Endothelial cell of umbilical vein (primary cell): ENCODE data around the gene PKHD1. TPM values are rescaled to one million over a fixed set of nuclear protein-coding genes. Genes with fewer than 3 reads are reported as not detected.

Experiments used
- BruUV-seq: library from RNA; stranded (reverse); fragments of 400-500 nt; replicated peaks from 2 replicates; lab custom pipeline; 2021; lab: Mats Ljungman, UMichigan
- CTCF ChIA-PET: fragments of 300-600, 350-600 bp; sonication (Branson Sonifier 250); formaldehyde crosslinking; loops from one replicate; lab custom pipeline; 2021; ENCODE audit warnings: antibody characterized with exemption, inconsistent platforms; lab: Charles Lee
- POLR2A ChIA-PET: fragments of 300-600, 350-600 bp; sonication (Branson Sonifier 250); formaldehyde crosslinking; loops from one replicate; lab custom pipeline; 2021; ENCODE audit warnings: antibody characterized with exemption, inconsistent platforms; lab: Charles Lee
- DNase-seq: peaks from one replicate; pipeline ENCODE4 v3.0.0-alpha.2; 2011; ENCODE audit warnings: low read depth, low spot score
- FAIRE-seq: peaks from 2 replicates; lab custom pipeline; 2011; peaks lifted over from hg19 to GRCh38; lab: Jason Lieb, UNC
- H2AFZ ChIP-seq: 2 replicates; pipeline ENCODE4 v1.6.0; 2012; ENCODE audit warnings: low read depth, low read length, control low read depth, inconsistent platforms
- H3K27ac ChIP-seq: 2 replicates; pipeline ENCODE4 v1.5.1; 2011; ENCODE audit warnings: low read depth, mild to moderate bottlenecking, control low read depth, low read length, moderate library complexity; ENCODE audit not compliant: insufficient read depth
- H3K27me3 ChIP-seq, 2 experiments: 2 replicates each; pipeline versions ENCODE4 v1.6.0 to v1.6.1; 2011; ENCODE audit warnings: low read length in 2 of 2, mixed read lengths in 1 of 2; ENCODE audit not compliant: control insufficient read depth in 2 of 2, insufficient read depth in 2 of 2
- H3K36me3 ChIP-seq, 2 experiments: 2 replicates in 1 of 2; 3 replicates in 1 of 2; pipeline ENCODE4 v1.5.1; 2011; ENCODE audit warnings: low read length in 2 of 2, mild to moderate bottlenecking in 1 of 2, moderate library complexity in 1 of 2; ENCODE audit not compliant: control insufficient read depth in 2 of 2, insufficient read depth in 2 of 2; ENCODE audit errors: extremely low read depth in 1 of 2
- H3K4me1 ChIP-seq: 3 replicates; pipeline ENCODE4 v1.5.1; 2011; ENCODE audit warnings: mild to moderate bottlenecking, low read length; ENCODE audit not compliant: control insufficient read depth, insufficient read depth; ENCODE audit errors: extremely low read depth
- H3K4me2 ChIP-seq: 2 replicates; pipeline ENCODE4 v1.6.1; 2011; ENCODE audit warnings: low read length, control low read depth, mixed read lengths; ENCODE audit not compliant: insufficient read depth
- H3K4me3 ChIP-seq, 3 experiments: fragments of 200-600 bp in 1 of 3; sonication (generic), shearing (Covaris generic) in 1 of 3; replicated peaks in 1 of 3; 2 replicates each; pipeline ENCODE4 v1.5.1; 2011 to 2016; ENCODE audit warnings: control low read depth in 3 of 3, low read length in 3 of 3, mild to moderate bottlenecking in 2 of 3, inconsistent platforms in 1 of 3, low read depth in 1 of 3, moderate library complexity in 1 of 3; ENCODE audit not compliant: insufficient read depth in 1 of 3
- H3K79me2 ChIP-seq: 2 replicates; pipeline ENCODE4 v1.6.0; 2012; ENCODE audit warnings: low read length, inconsistent platforms; ENCODE audit not compliant: control insufficient read depth, insufficient read depth
- H3K9ac ChIP-seq: replicated peaks from 2 replicates; pipeline ENCODE3; 2011; ENCODE audit warnings: low read length, control low read depth; ENCODE audit not compliant: insufficient read depth; ENCODE audit errors: extremely low read depth
- H3K9me1 ChIP-seq: replicated peaks from 3 replicates; pipeline ENCODE4 v1.6.0; 2011; ENCODE audit warnings: mild to moderate bottlenecking, low read length; ENCODE audit not compliant: control insufficient read depth, insufficient read depth; ENCODE audit errors: extremely low read depth
- H3K9me3 ChIP-seq: replicated peaks from 2 replicates; pipeline ENCODE4 v1.5.1; 2012; ENCODE audit warnings: low read length, inconsistent platforms; ENCODE audit not compliant: control insufficient read depth, insufficient read depth
- H4K20me1 ChIP-seq: replicated peaks from 2 replicates; pipeline ENCODE3; 2011; ENCODE audit warnings: mild to moderate bottlenecking, low read length; ENCODE audit not compliant: control insufficient read depth, insufficient read depth; ENCODE audit errors: extremely low read depth
- EZH2 ChIP-seq: IDR thresholded peaks from 2 replicates; pipeline ENCODE4 v1.6.1; 2012; ENCODE audit warnings: borderline replicate concordance, low read depth, mild to moderate bottlenecking, moderate library complexity, low read length, inconsistent platforms; ENCODE audit not compliant: severe bottlenecking
- MAX ChIP-seq: IDR thresholded peaks from 2 replicates; pipeline ENCODE4 v1.6.1; 2011; ENCODE audit not compliant: insufficient read depth, insufficient read length
- MYC ChIP-seq: IDR thresholded peaks from one replicate; pipeline ENCODE4 v1.6.1; 2011; ENCODE audit warnings: mild to moderate bottlenecking, low read depth, low read length
- POLR2A ChIP-seq: IDR thresholded peaks from 2 replicates; pipeline ENCODE4 v1.6.1; 2012; ENCODE audit warnings: low read depth, mild to moderate bottlenecking, control low read depth, low read length
- POLR2AphosphoS5 ChIP-seq: IDR thresholded peaks from 2 replicates; pipeline ENCODE4 v1.6.1; 2012; ENCODE audit warnings: low read depth, mild to moderate bottlenecking, control low read depth, low read length, moderate library complexity; ENCODE audit not compliant: insufficient read depth
- dilution Hi-C: fragments of 300-500 bp; cut with MboI; formaldehyde crosslinking; loops from one replicate; pipeline ENCODE4 v1.15.0; 2019; ENCODE audit warnings: low sequenced_read_pairs; ENCODE audit not compliant: extremely low pct_ligation_motif_present
- intact Hi-C: fragments of 100-400 bp; cut with micrococcal nuclease; formaldehyde crosslinking; loops from one replicate; pipeline ENCODE4 v1.10.0; 2022
- polyA plus RNA-seq, 4 experiments: library from polyadenylated mRNA; depleted of rRNA in 3 of 4; stranded (reverse) in 3 of 4; unstranded in 1 of 4; fragments of >200 nt; gene quantifications; 2 replicates each; pipeline versions ENCODE4 v1.2.1 to v1.2.3, GENCODE V29; 2011 to 2012; ENCODE audit warnings: missing spikeins in 1 of 4
- total RNA-seq: library from RNA; stranded (reverse); gene quantifications from 2 replicates; pipeline ENCODE4 v1.2.3, GENCODE V29; 2021
- TF ChIP-seq, protein P1 (sequence below), 2 donors: IDR thresholded peaks; 1 replicate in 1 of 2; 2 replicates in 1 of 2; pipeline ENCODE4 v1.5.1; 2011; ENCODE audit warnings: low read length in 2 of 2, mild to moderate bottlenecking in 2 of 2, moderate library complexity in 2 of 2, control low read depth in 1 of 2, inconsistent platforms in 1 of 2, low read depth in 1 of 2; ENCODE audit not compliant: insufficient read depth in 1 of 2; ENCODE audit errors: extremely low read depth in 1 of 2

PKHD1 gene
- total and polyA plus RNA-seq, 2 donors (not counting 3 experiments of a cell fraction or from before 2014, with no cell fraction given), result not detected

GRCh38 chr6:52045033-52045432 lies 42.4 kb downstream of the PKHD1 start:
- no peak overlapping the region for H3K27ac ChIP-seq
- H3K36me3 ChIP-seq, result no peaks in the 10 kb centered on the region
- H4K20me1 ChIP-seq, result no peaks in the 10 kb centered on the region
- no peaks in the 10 kb centered on the region for H3K79me2 ChIP-seq
- ChIA-PET CTCF (no interaction called here), POLR2A (no interaction called here)
- no peaks in the 10 kb centered on the region for H3K9me1 ChIP-seq
- no peak overlapping the region for H3K4me3 ChIP-seq
- H2AFZ ChIP-seq, result no peak overlapping the region
- H3K9me3 ChIP-seq, result no peaks in the 10 kb centered on the region
- intact Hi-C loops, result no loop called here
- H3K27me3 ChIP-seq, result no peaks in the 10 kb centered on the region
- no peak for TF ChIP-seq POLR2AphosphoS5
- TF ChIP-seq POLR2A, result no peak
- TF ChIP-seq, protein P1, sequence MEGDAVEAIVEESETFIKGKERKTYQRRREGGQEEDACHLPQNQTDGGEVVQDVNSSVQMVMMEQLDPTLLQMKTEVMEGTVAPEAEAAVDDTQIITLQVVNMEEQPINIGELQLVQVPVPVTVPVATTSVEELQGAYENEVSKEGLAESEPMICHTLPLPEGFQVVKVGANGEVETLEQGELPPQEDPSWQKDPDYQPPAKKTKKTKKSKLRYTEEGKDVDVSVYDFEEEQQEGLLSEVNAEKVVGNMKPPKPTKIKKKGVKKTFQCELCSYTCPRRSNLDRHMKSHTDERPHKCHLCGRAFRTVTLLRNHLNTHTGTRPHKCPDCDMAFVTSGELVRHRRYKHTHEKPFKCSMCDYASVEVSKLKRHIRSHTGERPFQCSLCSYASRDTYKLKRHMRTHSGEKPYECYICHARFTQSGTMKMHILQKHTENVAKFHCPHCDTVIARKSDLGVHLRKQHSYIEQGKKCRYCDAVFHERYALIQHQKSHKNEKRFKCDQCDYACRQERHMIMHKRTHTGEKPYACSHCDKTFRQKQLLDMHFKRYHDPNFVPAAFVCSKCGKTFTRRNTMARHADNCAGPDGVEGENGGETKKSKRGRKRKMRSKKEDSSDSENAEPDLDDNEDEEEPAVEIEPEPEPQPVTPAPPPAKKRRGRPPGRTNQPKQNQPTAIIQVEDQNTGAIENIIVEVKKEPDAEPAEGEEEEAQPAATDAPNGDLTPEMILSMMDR (IDR thresholded peaks at IDR 0.05; ENCODE audit: extremely low read depth in 1 of 2, insufficient read depth in 1 of 2, low read depth in 1 of 2, low read length in 2 of 2), result no peak
- TF ChIP-seq MAX, result no peak
- no peak for TF ChIP-seq MYC
- TF ChIP-seq EZH2, result no peak
- no peak overlapping the region for H3K9ac ChIP-seq
- no peak for DNase-seq
- H3K4me1 ChIP-seq, result no peaks in the 10 kb centered on the region
- FAIRE-seq, result no peak
- BruUV-seq, result no TSS peak
- H3K4me2 ChIP-seq, result no peak overlapping the region
- dilution Hi-C loops, result no loop called here
